A673 (cell line): Measurements from ENCODE around the gene AP3S2.

ENCODE experiments used
- CTCF ChIP-seq: fragments of 300-800, 200-600 bp; sonication (generic); conservative IDR thresholded peaks from 2 replicates; pipeline ENCODE4 v1.5.1; 2017; ENCODE audit warnings: low read depth, mild to moderate bottlenecking, antibody characterized with exemption, low read length, moderate library complexity, mixed read lengths
- EZH2 ChIP-seq: fragments of 200-600 bp; sonication (generic); IDR thresholded peaks from 2 replicates; pipeline ENCODE4 v1.6.1; 2017; ENCODE audit warnings: borderline replicate concordance, low read depth, mild to moderate bottlenecking, mixed read lengths, antibody characterized with exemption, low read length; ENCODE audit not compliant: poor library complexity, severe bottlenecking

- TF ChIP-seq CTCF = no peak
- no peak for TF ChIP-seq EZH2
Measured at GRCh38 chr15:89870006-89870405, 23.8 kb downstream of the AP3S2 start.
